ENCODE measurements around the gene SERF2. TPM values are rescaled to one million over a fixed set of nuclear protein-coding genes. Genes with fewer than 3 reads are reported as not detected.

Gene SERF2
- polyA plus RNA-seq, 3 donors, result 1,511 to 3,135 (median 2,483) TPM

- Mint-ChIP-seq H3K4me3 (peak overlapping the region in 1 of 2 donors; percentile 84), H3K27ac (peak overlapping the region in 4 of 7 donors; percentile 58 to 87 (median 68)), H3K9me3 (no peaks in the 10 kb centered on the region), H3K36me3 (peaks cover 0 to 9% of the 10 kb centered on the region in 2 donors), H3K27me3 (ENCODE audit: low read depth in 3 of 3) (peaks cover 0 to 4% (median 0%) of the 10 kb centered on the region in 3 donors), H3K4me1 (peaks cover 37% of the 10 kb centered on the region)
- WGBS (ENCODE audit: insufficient coverage), result no CpG with 5 or more reads among the region's 11 CpGs
- H4K20me1 ChIP-seq (ENCODE audit: insufficient read depth, low read length), result no peaks in the 10 kb centered on the region
- H3K9me3 ChIP-seq (replicated peaks in 1 of 2; ENCODE audit: control insufficient read depth in 1 of 2, insufficient read depth in 1 of 2, low read length in 2 of 2), result no peaks in the 10 kb centered on the region
- DNase-seq, result no peak
- peak overlapping the region in 1 of 3 experiments; percentile 90 for H3K4me3 ChIP-seq (replicated peaks in 1 of 3; ENCODE audit: low read depth in 2 of 3, low read length in 3 of 3)
- no peaks in the 10 kb centered on the region for H3K27me3 ChIP-seq (ENCODE audit: control insufficient read depth in 2 of 2, insufficient read depth in 2 of 2, low read length in 2 of 2)
- intact Hi-C loops (cut with micrococcal nuclease), result loop anchor here (5.0 kb wide), 1 partner anchor 34 kb away; the partner anchor contains the start of gene SERF2 (in 2 of the 2)
- H3K4me1 ChIP-seq (ENCODE audit: control insufficient read depth in 1 of 2, insufficient read depth in 2 of 2, low read length in 2 of 2), result peaks cover 20 to 38% of the 10 kb centered on the region in 2 donors
- peak overlapping the region; percentile 25 to 58 for H3K27ac ChIP-seq (ENCODE audit: low read depth in 1 of 2, low read length in 2 of 2)
- H3K4me2 ChIP-seq (replicated peaks; ENCODE audit: extremely low read depth, low read length, poor library complexity, severe bottlenecking), result peak overlapping the region; percentile 91
- peak overlapping the region; percentile 99 for H2AFZ ChIP-seq (ENCODE audit: insufficient read depth, low read depth, low read length, poor library complexity, severe bottlenecking)
- H3K36me3 ChIP-seq (replicated peaks in 1 of 2; ENCODE audit: control insufficient read depth in 1 of 2, insufficient read depth in 2 of 2, low read length in 2 of 2), result no peaks in the 10 kb centered on the region
- no peak overlapping the region for H3K9ac ChIP-seq (ENCODE audit: insufficient read depth, low read length, poor library complexity, severe bottlenecking)
- TF ChIP-seq CTCF (IDR thresholded peaks at IDR 0.05), result no peak
- peaks cover 94% of the 10 kb centered on the region for H3K79me2 ChIP-seq (ENCODE audit: insufficient read depth, low read length)
Observed at GRCh38 chr15:43826029-43826507, 33.9 kb downstream of the SERF2 start.

- peak within 1 kb of the TSS; percentile 25 to 58 for H3K27ac ChIP-seq (ENCODE audit: low read depth in 1 of 2, low read length in 2 of 2)
- no peak for TF ChIP-seq CTCF (IDR thresholded peaks at IDR 0.05)
- peaks cover 20 to 38% of the 10 kb centered on the region in 2 donors for H3K4me1 ChIP-seq (ENCODE audit: control insufficient read depth in 1 of 2, insufficient read depth in 2 of 2, low read length in 2 of 2)
- H3K27me3 ChIP-seq (ENCODE audit: control insufficient read depth in 2 of 2, insufficient read depth in 2 of 2, low read length in 2 of 2), result no peaks in the 10 kb centered on the region
- H3K79me2 ChIP-seq (ENCODE audit: insufficient read depth, low read length), result peaks cover 94% of the 10 kb centered on the region
- H3K4me3 Mint-ChIP-seq, result peak within 1 kb of the TSS; percentile 84 to 91
- H3K9me3 ChIP-seq (replicated peaks in 1 of 2; ENCODE audit: control insufficient read depth in 1 of 2, insufficient read depth in 1 of 2, low read length in 2 of 2), result no peaks in the 10 kb centered on the region
- peaks cover 0 to 10% of the 10 kb centered on the region in 2 donors for H3K36me3 Mint-ChIP-seq
- 4% methylated on average over 43 of the region's 48 CpGs for WGBS (ENCODE audit: insufficient coverage)
- peak within 1 kb of the TSS; percentile 99 for H2AFZ ChIP-seq (ENCODE audit: insufficient read depth, low read depth, low read length, poor library complexity, severe bottlenecking)
- H3K27me3 Mint-ChIP-seq (ENCODE audit: low read depth in 3 of 3), result peaks cover 0 to 4% (median 0%) of the 10 kb centered on the region in 3 donors
- DNase-seq, result peak; percentile 67 to 78 (median 77)
- H3K9ac ChIP-seq (ENCODE audit: insufficient read depth, low read length, poor library complexity, severe bottlenecking), result peak within 1 kb of the TSS; percentile 53
- H4K20me1 ChIP-seq (ENCODE audit: insufficient read depth, low read length), result no peaks in the 10 kb centered on the region
- intact Hi-C loops (cut with micrococcal nuclease), result loop anchor here (5.0 kb wide), 1 partner anchor 34 kb away; the partner anchor contains the start of gene SERF2 (in 2 of the 2)
- H3K4me1 Mint-ChIP-seq, result peaks cover 36% of the 10 kb centered on the region
- H3K27ac Mint-ChIP-seq, result peak within 1 kb of the TSS in 6 of 7 donors; percentile 15 to 87 (median 74)
- peak within 1 kb of the TSS; percentile 91 for H3K4me2 ChIP-seq (replicated peaks; ENCODE audit: extremely low read depth, low read length, poor library complexity, severe bottlenecking)
- no peaks in the 10 kb centered on the region for H3K36me3 ChIP-seq (replicated peaks in 1 of 2; ENCODE audit: control insufficient read depth in 1 of 2, insufficient read depth in 2 of 2, low read length in 2 of 2)
- H3K9me3 Mint-ChIP-seq, result no peaks in the 10 kb centered on the region
- H3K4me3 ChIP-seq (replicated peaks in 1 of 3; ENCODE audit: low read depth in 2 of 3, low read length in 3 of 3), result peak within 1 kb of the TSS; percentile 45 to 90 (median 49)
Observed at GRCh38 chr15:43826508-43827341, 34.6 kb downstream of the SERF2 start, which contains the start of gene WDR76. Gene WDR76, plus strand, starts transcription at chr15:43827002. Its CDS starts 31 bp downstream, at chr15:43827033.
